SK-N-SH (cell line): ENCODE data around the gene BBS9. TPM values are rescaled to one million over a fixed set of nuclear protein-coding genes. Genes with fewer than 3 reads are reported as not detected.

Experiments
- CTCF ChIA-PET: fragments of 300-600, 350-600 bp; formaldehyde crosslinking; extraction: SDS; loops from one replicate; lab custom pipeline; 2021; lab: Yijun Ruan, JAX
- POLR2A ChIA-PET: fragments of 350-600 bp; sonication (Branson Sonifier 250); formaldehyde crosslinking; extraction: SDS; loops from one replicate; lab custom pipeline; 2020; ENCODE audit warnings: antibody characterized with exemption, inconsistent platforms; lab: Yijun Ruan, JAX
- DNase-seq: peaks from one replicate; pipeline ENCODE4 v3.0.0; 2012
- H2AFZ ChIP-seq: fragments of 200-600 bp; sonication (generic); 2 replicates; pipeline ENCODE4 v1.8.1; 2016; ENCODE audit warnings: antibody characterized with exemption, mild to moderate bottlenecking, low read depth
- H3F3A ChIP-seq: fragments of 200-600 bp; sonication (generic); replicated peaks from 2 replicates; pipeline ENCODE3; 2016; ENCODE audit warnings: antibody characterized with exemption, mild to moderate bottlenecking; ENCODE audit not compliant: insufficient read depth
- H3K27ac ChIP-seq, 2 experiments: fragments of 200-500 bp in 1 of 2; fragments of 200-600 bp in 1 of 2; sonication (Bioruptor generic) in 1 of 2; sonication (generic), shearing (Covaris generic) in 1 of 2; 2 replicates each; pipeline versions ENCODE4 v1.5.1 to v1.6.1; 2014 to 2016; ENCODE audit warnings: low read depth in 2 of 2, inconsistent platforms in 1 of 2, low read length in 1 of 2, mild to moderate bottlenecking in 1 of 2, mixed read lengths in 1 of 2
- H3K27me3 ChIP-seq: fragments of 200-600 bp; sonication (generic), shearing (Covaris generic); 2 replicates; pipeline ENCODE4 v1.6.1; 2016; ENCODE audit warnings: mixed run types; ENCODE audit not compliant: insufficient read depth
- H3K36me3 ChIP-seq, 2 experiments: fragments of 200-500 bp in 1 of 2; fragments of 200-600 bp in 1 of 2; sonication (Bioruptor generic) in 1 of 2; sonication (generic) in 1 of 2; replicated peaks in 1 of 2; 2 replicates each; pipeline versions ENCODE3 to v1.5.1; 2014 to 2016; ENCODE audit warnings: low read length in 1 of 2, mild to moderate bottlenecking in 1 of 2; ENCODE audit not compliant: insufficient read depth in 2 of 2, control insufficient read depth in 1 of 2
- H3K4me1 ChIP-seq, 2 experiments: fragments of 200-500 bp in 1 of 2; fragments of 200-600 bp in 1 of 2; sonication (Bioruptor generic) in 1 of 2; sonication (generic), shearing (Covaris generic) in 1 of 2; 2 replicates each; pipeline versions ENCODE4 v1.5.1 to v1.6.1; 2014 to 2016; ENCODE audit warnings: low read depth in 1 of 2, low read length in 1 of 2, mixed run types in 1 of 2; ENCODE audit not compliant: insufficient read depth in 2 of 2, control insufficient read depth in 1 of 2
- H3K4me2 ChIP-seq: fragments of 200-600 bp; sonication (generic), shearing (Covaris generic); 2 replicates; pipeline ENCODE4 v1.6.1; 2017; ENCODE audit warnings: mixed run types
- H3K4me3 ChIP-seq, 2 experiments: fragments of 200-500 bp in 1 of 2; fragments of 200-600 bp in 1 of 2; sonication (Bioruptor generic) in 1 of 2; sonication (generic), shearing (Covaris generic) in 1 of 2; 2 replicates each; pipeline versions ENCODE4 v1.5.1 to v1.8.1; 2014 to 2016; ENCODE audit warnings: low read depth in 2 of 2, inconsistent platforms in 1 of 2, low read length in 1 of 2, mild to moderate bottlenecking in 1 of 2, mixed read lengths in 1 of 2, moderate library complexity in 1 of 2
- H3K79me2 ChIP-seq: fragments of 200-600 bp; sonication (generic); 2 replicates; pipeline ENCODE4 v1.8.1; 2017; ENCODE audit warnings: mild to moderate bottlenecking; ENCODE audit not compliant: insufficient read depth
- H3K9ac ChIP-seq: fragments of 200-600 bp; sonication (generic); 2 replicates; pipeline ENCODE4 v1.6.1; 2017; ENCODE audit warnings: mixed run types
- H3K9me2 ChIP-seq: fragments of 200-600 bp; sonication (generic); 2 replicates; pipeline ENCODE4 v1.6.1; 2017; ENCODE audit warnings: mixed run types
- H3K9me3 ChIP-seq: fragments of 200-600 bp; sonication (generic); 2 replicates; pipeline ENCODE4 v1.6.1; 2017; ENCODE audit warnings: mixed run types, mild to moderate bottlenecking, moderate library complexity
- H4K20me1 ChIP-seq: fragments of 200-600 bp; sonication (generic); 2 replicates; pipeline ENCODE4 v1.6.1; 2017; ENCODE audit warnings: mild to moderate bottlenecking, mixed run types; ENCODE audit not compliant: insufficient read depth
- CHD2 ChIP-seq: fragments of 150-350 bp; IDR thresholded peaks from 2 replicates; pipeline ENCODE4 v1.6.1; 2018; ENCODE audit warnings: low read length; ENCODE audit not compliant: partially characterized antibody
- EP300 ChIP-seq, 2 experiments: IDR thresholded peaks; 2 replicates each; pipeline versions ENCODE4 v1.4.0 to v1.6.1; 2012; ENCODE audit warnings: borderline replicate concordance in 1 of 2, low read depth in 1 of 2, low read length in 1 of 2
- EZH2phosphoT487 ChIP-seq: fragments of 200-600 bp; sonication (generic); IDR thresholded peaks from 2 replicates; pipeline ENCODE4 v1.6.1; 2017; ENCODE audit warnings: low read depth, mixed run types, mild to moderate bottlenecking, antibody characterized with exemption, moderate library complexity, borderline replicate concordance
- FOSL2 ChIP-seq: IDR thresholded peaks from 2 replicates; pipeline ENCODE4 v1.4.0; 2012; ENCODE audit warnings: low read depth, mild to moderate bottlenecking, moderate library complexity, borderline replicate concordance
- FOXJ3 ChIP-seq: sonication (generic); formaldehyde crosslinking; IDR thresholded peaks from 2 replicates; pipeline ENCODE4 v1.5.1; 2020; ENCODE audit warnings: mild to moderate bottlenecking, missing genetic modification reagents
- FOXM1 ChIP-seq: IDR thresholded peaks from 2 replicates; pipeline ENCODE4 v1.4.0; 2012; ENCODE audit warnings: low read depth, mild to moderate bottlenecking
- GABPA ChIP-seq: IDR thresholded peaks from 2 replicates; pipeline ENCODE4 v1.4.0; 2012; ENCODE audit warnings: low read depth, mild to moderate bottlenecking
- MXI1 ChIP-seq: IDR thresholded peaks from 2 replicates; pipeline ENCODE4 v1.6.1; 2012; ENCODE audit warnings: mild to moderate bottlenecking, low read depth, low read length, improper control_type of control experiment
- NRF1 ChIP-seq: IDR thresholded peaks from 2 replicates; pipeline ENCODE4 v1.6.1; 2012; ENCODE audit warnings: low read depth, mild to moderate bottlenecking, low read length
- POLR2AphosphoS5 ChIP-seq: IDR thresholded peaks from 2 replicates; pipeline ENCODE4 v1.6.1; 2012; ENCODE audit warnings: low read depth, low read length
- RAD21 ChIP-seq: IDR thresholded peaks from 2 replicates; pipeline ENCODE4 v1.6.1; 2012; ENCODE audit warnings: mild to moderate bottlenecking, low read length
- RCOR1 ChIP-seq: fragments of 150-350 bp; IDR thresholded peaks from 2 replicates; pipeline ENCODE4 v1.6.1; 2017; ENCODE audit warnings: antibody characterized with exemption, low read length
- RFX5 ChIP-seq: IDR thresholded peaks from 2 replicates; pipeline ENCODE4 v1.6.1; 2012; ENCODE audit warnings: mild to moderate bottlenecking, improper control_type of control experiment, low read length
- SIN3A ChIP-seq: IDR thresholded peaks from 2 replicates; pipeline ENCODE4 v1.6.1; 2012; ENCODE audit warnings: low read depth, mild to moderate bottlenecking, low read length, moderate library complexity, borderline replicate concordance
- SMC3 ChIP-seq: IDR thresholded peaks from 2 replicates; pipeline ENCODE4 v1.6.1; 2012; ENCODE audit warnings: low read depth, low read length, improper control_type of control experiment
- TAF1 ChIP-seq: IDR thresholded peaks from 2 replicates; pipeline ENCODE4 v1.6.1; 2012; ENCODE audit warnings: low read depth, mild to moderate bottlenecking, low read length, moderate library complexity, borderline replicate concordance
- TCF12 ChIP-seq: IDR thresholded peaks from 2 replicates; pipeline ENCODE4 v1.4.0; 2012
- TEAD4 ChIP-seq: IDR thresholded peaks from 2 replicates; pipeline ENCODE4 v1.4.0; 2012; ENCODE audit warnings: mild to moderate bottlenecking, borderline replicate concordance; ENCODE audit not compliant: insufficient read depth
- YY1 ChIP-seq: IDR thresholded peaks from 2 replicates; pipeline ENCODE4 v1.4.0; 2012; ENCODE audit warnings: low read depth, mild to moderate bottlenecking
- WGBS: methylation state at CpG from one replicate; pipeline ENCODE4 v1.1.6; 2017; ENCODE audit warnings: low lambda C conversion rate; 5-methylcytosine and 5-hydroxymethylcytosine counted together
- polyA plus RNA-seq, 3 experiments: library from polyadenylated mRNA; depleted of rRNA; stranded (reverse); fragments of >200 nt; gene quantifications; 2 replicates each; pipeline ENCODE4 v1.2.3, GENCODE V29; 2012
- TF ChIP-seq, protein P1 (sequence below): IDR thresholded peaks from 2 replicates; pipeline ENCODE4 v1.4.0; 2012; ENCODE audit warnings: low read depth, borderline replicate concordance
- TF ChIP-seq, protein P2 (sequence below): IDR thresholded peaks from 2 replicates; pipeline ENCODE4 v1.4.0; 2012; ENCODE audit warnings: low read depth, borderline replicate concordance
- TF ChIP-seq, protein P3 (sequence below): IDR thresholded peaks from 2 replicates; pipeline ENCODE4 v1.4.0; 2012; ENCODE audit warnings: low read depth
- TF ChIP-seq, protein P4 (sequence below): fragments of 200-600 bp; sonication (generic); IDR thresholded peaks from 2 replicates; pipeline ENCODE4 v1.6.1; 2017; ENCODE audit warnings: antibody characterized with exemption, mild to moderate bottlenecking, moderate library complexity

The BBS9 gene
- polyA plus RNA-seq, 1 of the 3 experiments (the other 2 are of a cell fraction), result 7.5 TPM

DNA sequence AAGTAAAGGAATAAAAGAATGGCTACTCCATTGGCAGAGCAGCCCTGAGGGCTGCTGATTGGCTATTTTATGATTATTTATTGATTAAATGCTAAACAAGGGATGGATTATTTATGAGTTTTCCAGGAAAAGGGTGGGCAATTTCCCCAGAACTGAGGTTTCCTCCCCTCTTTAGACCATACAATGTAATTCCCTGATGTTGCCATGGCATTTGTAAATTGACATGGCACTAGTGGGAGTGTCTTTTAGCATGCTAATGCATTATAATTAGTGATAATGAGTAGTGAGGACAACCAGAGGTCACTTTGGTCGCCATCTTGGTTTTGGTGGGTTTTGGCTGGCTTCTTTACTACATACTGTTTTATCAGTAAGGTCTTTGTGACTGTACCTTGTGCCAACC is 55.5 kb downstream of the BBS9 start:
- H3K4me3 ChIP-seq, result no peak overlapping the region
- WGBS, result 77% methylated on average over 1 of the region's 1 CpG
- H3K9me2 ChIP-seq, result no peaks in the 10 kb centered on the region
- TF ChIP-seq TAF1 (no peak), EZH2phosphoT487 (no peak), CHD2 (no peak), SIN3A (no peak), RAD21 (no peak), GABPA (no peak), RCOR1 (no peak), FOSL2 (no peak), FOXM1 (no peak), POLR2AphosphoS5 (no peak), TEAD4 (no peak), MXI1 (no peak), EP300 (IDR thresholded peaks at IDR 0.05; ENCODE audit: borderline replicate concordance in 1 of 2, low read depth in 1 of 2, low read length in 1 of 2) (no peak), RFX5 (no peak), NRF1 (no peak)
- TF ChIP-seq, protein P1, sequence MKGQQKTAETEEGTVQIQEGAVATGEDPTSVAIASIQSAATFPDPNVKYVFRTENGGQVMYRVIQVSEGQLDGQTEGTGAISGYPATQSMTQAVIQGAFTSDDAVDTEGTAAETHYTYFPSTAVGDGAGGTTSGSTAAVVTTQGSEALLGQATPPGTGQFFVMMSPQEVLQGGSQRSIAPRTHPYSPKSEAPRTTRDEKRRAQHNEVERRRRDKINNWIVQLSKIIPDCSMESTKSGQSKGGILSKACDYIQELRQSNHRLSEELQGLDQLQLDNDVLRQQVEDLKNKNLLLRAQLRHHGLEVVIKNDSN, result no peak
- TF ChIP-seq, protein P2, sequence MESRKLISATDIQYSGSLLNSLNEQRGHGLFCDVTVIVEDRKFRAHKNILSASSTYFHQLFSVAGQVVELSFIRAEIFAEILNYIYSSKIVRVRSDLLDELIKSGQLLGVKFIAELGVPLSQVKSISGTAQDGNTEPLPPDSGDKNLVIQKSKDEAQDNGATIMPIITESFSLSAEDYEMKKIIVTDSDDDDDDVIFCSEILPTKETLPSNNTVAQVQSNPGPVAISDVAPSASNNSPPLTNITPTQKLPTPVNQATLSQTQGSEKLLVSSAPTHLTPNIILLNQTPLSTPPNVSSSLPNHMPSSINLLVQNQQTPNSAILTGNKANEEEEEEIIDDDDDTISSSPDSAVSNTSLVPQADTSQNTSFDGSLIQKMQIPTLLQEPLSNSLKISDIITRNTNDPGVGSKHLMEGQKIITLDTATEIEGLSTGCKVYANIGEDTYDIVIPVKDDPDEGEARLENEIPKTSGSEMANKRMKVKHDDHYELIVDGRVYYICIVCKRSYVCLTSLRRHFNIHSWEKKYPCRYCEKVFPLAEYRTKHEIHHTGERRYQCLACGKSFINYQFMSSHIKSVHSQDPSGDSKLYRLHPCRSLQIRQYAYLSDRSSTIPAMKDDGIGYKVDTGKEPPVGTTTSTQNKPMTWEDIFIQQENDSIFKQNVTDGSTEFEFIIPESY, result no peak
- TF ChIP-seq, all 33 proteins: peak for 0
- no peak overlapping the region for H3K9ac ChIP-seq
- H3K36me3 ChIP-seq, result peaks cover 0 to 4% of the 10 kb centered on the region in 2 experiments
- no peaks in the 10 kb centered on the region for H3K79me2 ChIP-seq
- H3K4me1 ChIP-seq, result peaks cover 0 to 6% of the 10 kb centered on the region in 2 experiments; a peak in 2 of 4 replicates
- no peaks in the 10 kb centered on the region for H4K20me1 ChIP-seq
- no peaks in the 10 kb centered on the region for H3K27me3 ChIP-seq
- CTCF ChIA-PET, result interaction anchor here (0.7 to 3.2 kb wide), 39 partner anchors 10 to 982 kb away, joined by 3 to 34 read pairs (median 5); partner anchors contain the start of gene BMPER
- H3F3A ChIP-seq, result no peaks in the 10 kb centered on the region
- no peak for DNase-seq
- no peaks in the 10 kb centered on the region for H3K9me3 ChIP-seq
- no peak overlapping the region for H3K4me2 ChIP-seq
- H3K27ac ChIP-seq, result no peak overlapping the region
- no peak overlapping the region for H2AFZ ChIP-seq
- POLR2A ChIA-PET, result no interaction called here

DNA sequence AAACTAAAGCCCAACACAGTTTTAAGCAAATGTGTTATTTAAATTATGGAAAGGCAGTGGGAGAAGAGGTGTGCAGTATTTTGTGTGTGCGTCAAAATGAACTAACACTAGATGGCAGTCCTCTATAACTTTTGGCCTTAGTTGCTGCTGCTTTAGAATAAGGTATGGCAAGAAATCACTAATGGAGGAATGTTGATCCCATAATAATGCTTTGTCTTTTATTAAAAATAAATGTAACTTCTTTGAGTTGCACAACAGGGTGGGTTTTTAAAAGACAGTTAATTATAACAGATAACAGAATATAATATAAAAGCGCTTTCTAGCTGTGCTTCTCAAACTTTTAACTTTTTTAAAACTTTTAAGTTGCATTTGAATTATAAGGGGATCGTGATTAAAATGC is 56.4 kb downstream of the BBS9 start:
- Histone ChIP-seq H3K9ac (no peak overlapping the region), H3K79me2 (no peaks in the 10 kb centered on the region), H3F3A (no peaks in the 10 kb centered on the region), H3K27ac (no peak overlapping the region), H3K27me3 (no peaks in the 10 kb centered on the region), H3K9me3 (no peaks in the 10 kb centered on the region)
- POLR2A ChIA-PET, result no interaction called here
- TF ChIP-seq, protein P3, sequence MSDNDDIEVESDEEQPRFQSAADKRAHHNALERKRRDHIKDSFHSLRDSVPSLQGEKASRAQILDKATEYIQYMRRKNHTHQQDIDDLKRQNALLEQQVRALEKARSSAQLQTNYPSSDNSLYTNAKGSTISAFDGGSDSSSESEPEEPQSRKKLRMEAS, result no peak
- TF ChIP-seq POLR2AphosphoS5 (no peak), RAD21 (peak; percentile 98), MXI1 (no peak), YY1 (no peak), SMC3 (peak; percentile 83), TCF12 (no peak), FOXJ3 (CRISPR knock-in tag) (no peak)
- TF ChIP-seq, protein P2, result no peak
- TF ChIP-seq, protein P4, sequence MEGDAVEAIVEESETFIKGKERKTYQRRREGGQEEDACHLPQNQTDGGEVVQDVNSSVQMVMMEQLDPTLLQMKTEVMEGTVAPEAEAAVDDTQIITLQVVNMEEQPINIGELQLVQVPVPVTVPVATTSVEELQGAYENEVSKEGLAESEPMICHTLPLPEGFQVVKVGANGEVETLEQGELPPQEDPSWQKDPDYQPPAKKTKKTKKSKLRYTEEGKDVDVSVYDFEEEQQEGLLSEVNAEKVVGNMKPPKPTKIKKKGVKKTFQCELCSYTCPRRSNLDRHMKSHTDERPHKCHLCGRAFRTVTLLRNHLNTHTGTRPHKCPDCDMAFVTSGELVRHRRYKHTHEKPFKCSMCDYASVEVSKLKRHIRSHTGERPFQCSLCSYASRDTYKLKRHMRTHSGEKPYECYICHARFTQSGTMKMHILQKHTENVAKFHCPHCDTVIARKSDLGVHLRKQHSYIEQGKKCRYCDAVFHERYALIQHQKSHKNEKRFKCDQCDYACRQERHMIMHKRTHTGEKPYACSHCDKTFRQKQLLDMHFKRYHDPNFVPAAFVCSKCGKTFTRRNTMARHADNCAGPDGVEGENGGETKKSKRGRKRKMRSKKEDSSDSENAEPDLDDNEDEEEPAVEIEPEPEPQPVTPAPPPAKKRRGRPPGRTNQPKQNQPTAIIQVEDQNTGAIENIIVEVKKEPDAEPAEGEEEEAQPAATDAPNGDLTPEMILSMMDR, result peak; percentile 95
- TF ChIP-seq, all 33 proteins: peak for 3
- Histone ChIP-seq H2AFZ (no peak overlapping the region), H3K9me2 (no peaks in the 10 kb centered on the region), H3K4me1 (peaks cover 0 to 6% of the 10 kb centered on the region in 2 experiments; a peak in 2 of 4 replicates), H3K4me3 (no peak overlapping the region; a peak in 1 of 4 replicates), H3K4me2 (no peak overlapping the region), H3K36me3 (no peaks in the 10 kb centered on the region), H4K20me1 (no peaks in the 10 kb centered on the region)
- WGBS, result 63% methylated on average over 3 of the region's 3 CpGs
- CTCF ChIA-PET, result interaction anchor here (0.6 to 3.2 kb wide), 49 partner anchors 9 to 981 kb away, joined by 3 to 34 read pairs (median 4); no protein-coding TSS in a partner anchor
- peak; percentile 63 for DNase-seq
